Measurements from ENCODE around the gene TMEM44. TPM values are rescaled to one million over a fixed set of nuclear protein-coding genes. Genes with fewer than 3 reads are reported as not detected.

The TMEM44 gene
- total and polyA plus RNA-seq, 2 of the 4 experiments (the other 2 are of a cell fraction) = 9.7 to 24.2 TPM

GRCh38 chr3:194592798-194593752, 40.1 kb downstream of the TMEM44 start:
- Histone ChIP-seq H3K9me3 (ENCODE audit: control insufficient read depth, insufficient read depth, low read length) (no peaks in the 10 kb centered on the region), H3K18ac (ENCODE audit: low read depth, low read length) (peak overlapping the region; percentile 87), H3K14ac (replicated peaks; ENCODE audit: low read depth, low read length) (peak overlapping the region; percentile 85), H3K4me1 (ENCODE audit: control insufficient read depth, insufficient read depth, low read length) (peaks cover 11% of the 10 kb centered on the region), H3K27me3 (ENCODE audit: control insufficient read depth, insufficient read depth, low read length) (no peaks in the 10 kb centered on the region), H2BK15ac (ENCODE audit: low read depth, low read length) (peak overlapping the region; percentile 71), H2AK5ac (ENCODE audit: low read depth, low read length) (peak overlapping the region; percentile 69; the same call in 1 of the 2 replicates), H3K23ac (ENCODE audit: low read depth, low read length) (peak overlapping the region; percentile 34; the same call in 1 of the 2 replicates), H2BK120ac (ENCODE audit: low read depth, low read length) (peak overlapping the region; percentile 93), H3K4me3 (ENCODE audit: insufficient read depth, low read depth, low read length) (no peak overlapping the region), H4K5ac (ENCODE audit: low read depth, low read length) (peak overlapping the region; percentile 73), H3K4me2 (ENCODE audit: low read depth, low read length) (peak overlapping the region; percentile 38; the same call in 1 of the 2 replicates), H3K27ac (ENCODE audit: insufficient read depth, low read length) (peak overlapping the region; percentile 76), H3K4ac (ENCODE audit: low read depth, low read length) (peak overlapping the region; percentile 81), H2AFZ (replicated peaks; ENCODE audit: low read length, poor library complexity) (no peak overlapping the region), H4K8ac (ENCODE audit: low read depth in 2 of 2, low read length in 2 of 2) (peak overlapping the region; percentile 47 to 65; a peak in 3 of 4 replicates), H3K9ac (ENCODE audit: low read depth, low read length) (peak overlapping the region; percentile 17; the same call in 1 of the 2 replicates), H2AK9ac (replicated peaks; ENCODE audit: low read depth, low read length, poor library complexity) (peak overlapping the region; percentile 35), H3K36me3 (ENCODE audit: control insufficient read depth, insufficient read depth, low read length) (peaks cover 13% of the 10 kb centered on the region), H3K79me1 (ENCODE audit: low read depth in 1 of 2, low read length in 2 of 2) (peaks cover 12 to 40% of the 10 kb centered on the region in 2 experiments; a peak in 3 of 4 replicates), H4K91ac (ENCODE audit: insufficient read depth, low read depth, low read length) (peak overlapping the region; percentile 87), H3K56ac (ENCODE audit: extremely low read depth, insufficient read depth, low read length) (no peak overlapping the region), H2BK20ac (ENCODE audit: low read depth, low read length) (peak overlapping the region; percentile 89), H4K20me1 (ENCODE audit: insufficient read depth, low read length) (no peaks in the 10 kb centered on the region), H2BK5ac (ENCODE audit: low read depth, low read length, poor library complexity, severe bottlenecking) (peak overlapping the region; percentile 93), H3K9me1 (ENCODE audit: insufficient read depth, low read length) (peaks cover 12% of the 10 kb centered on the region)
- no TSS peak for BruUV-seq (replicated peaks)
- 85% methylated on average over 4 of the region's 10 CpGs; no CpG with 5 or more reads in 1 of the 2 experiments for WGBS, 2 experiments (ENCODE audit: extremely low coverage in 2 of 2, insufficient read length in 1 of 2)
- CTCF ChIA-PET = interaction anchor here (0.6 to 3.9 kb wide), 6 partner anchors 10 to 122 kb away, joined by 3 to 32 read pairs (median 4); no protein-coding TSS in a partner anchor
- POLR2A ChIA-PET (ENCODE audit: unreplicated experiment) = no interaction called here
- ATAC-seq (ENCODE audit: low read depth) (peak; percentile 86), DNase-seq (peak; percentile 100)
- dilution Hi-C loops (cut with HindIII; ENCODE audit: low sequenced_read_pairs, unreplicated experiment) = no loop called here
- intact Hi-C loops (cut with micrococcal nuclease) = loop anchor here (1.0 kb wide), 1 partner anchor 18 kb away; no protein-coding TSS in a partner anchor
- in situ Hi-C loops (cut with MboI; ENCODE audit: low sequenced_read_pairs) = no loop called here
- TF ChIP-seq RFX5 (IDR thresholded peaks at IDR 0.05; ENCODE audit: low read depth, low read length) = no peak
- peak; percentile 88 for TF ChIP-seq CEBPB (IDR thresholded peaks at IDR 0.05; ENCODE audit: low read depth, low read length)
- TF ChIP-seq FOS (IDR thresholded peaks at IDR 0.05; ENCODE audit: low read depth, low read length) = peak; percentile 95
- 0 out of 2 replicates have a peak, but pooled peaks have one; percentile 20 for TF ChIP-seq NFE2L2 (IDR thresholded peaks at IDR 0.05; ENCODE audit: low read depth, low read length)
- TF ChIP-seq RAD21 (IDR thresholded peaks at IDR 0.05; ENCODE audit: low read length) = peak; percentile 30
- no peak for TF ChIP-seq MAZ (IDR thresholded peaks at IDR 0.05; ENCODE audit: borderline replicate concordance, low read depth, low read length)
- TF ChIP-seq BHLHE40 (IDR thresholded peaks at IDR 0.05; ENCODE audit: low read depth, low read length) = peak; percentile 91
- TF ChIP-seq MAFK (IDR thresholded peaks at IDR 0.05; ENCODE audit: low read depth, low read length) = peak; percentile 58
- peak; percentile 47 for TF ChIP-seq RCOR1 (IDR thresholded peaks at IDR 0.05; ENCODE audit: insufficient replicate concordance, low read length)
- no peak for TF ChIP-seq POLR2A (IDR thresholded peaks at IDR 0.05; ENCODE audit: low read depth, low read length)
- peak; percentile 83; the same call in 1 of the 2 replicates for TF ChIP-seq CHD1 (IDR thresholded peaks at IDR 0.05; ENCODE audit: low read depth, low read length)
- no peak for TF ChIP-seq USF2 (IDR thresholded peaks at IDR 0.05; ENCODE audit: low read depth, low read length)
- TF ChIP-seq, protein P1, sequence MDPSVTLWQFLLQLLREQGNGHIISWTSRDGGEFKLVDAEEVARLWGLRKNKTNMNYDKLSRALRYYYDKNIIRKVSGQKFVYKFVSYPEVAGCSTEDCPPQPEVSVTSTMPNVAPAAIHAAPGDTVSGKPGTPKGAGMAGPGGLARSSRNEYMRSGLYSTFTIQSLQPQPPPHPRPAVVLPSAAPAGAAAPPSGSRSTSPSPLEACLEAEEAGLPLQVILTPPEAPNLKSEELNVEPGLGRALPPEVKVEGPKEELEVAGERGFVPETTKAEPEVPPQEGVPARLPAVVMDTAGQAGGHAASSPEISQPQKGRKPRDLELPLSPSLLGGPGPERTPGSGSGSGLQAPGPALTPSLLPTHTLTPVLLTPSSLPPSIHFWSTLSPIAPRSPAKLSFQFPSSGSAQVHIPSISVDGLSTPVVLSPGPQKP (IDR thresholded peaks at IDR 0.05; ENCODE audit: borderline replicate concordance, low read depth, low read length) = no peak
